ENCODE data around the gene BNC2.

Gene BNC2

DNA sequence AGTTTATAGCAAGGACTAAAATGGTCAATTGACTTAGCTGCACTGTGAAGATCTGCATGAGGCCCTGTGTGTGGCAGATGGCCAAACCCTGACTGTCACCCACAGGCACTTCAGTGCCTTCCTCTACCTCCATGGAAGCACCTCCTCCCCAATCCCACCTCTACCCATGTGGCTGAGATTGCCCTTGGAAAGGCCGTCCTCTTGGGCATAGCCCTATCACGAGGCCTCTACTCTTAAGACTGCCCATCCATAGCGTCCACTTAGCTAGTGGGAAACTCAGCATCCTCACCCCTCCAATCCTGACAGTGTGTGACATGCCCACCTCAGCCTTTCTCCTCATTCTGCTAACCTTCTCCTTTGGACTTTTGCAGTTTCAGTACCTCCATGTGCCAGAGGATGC is 510.2 kb downstream of the BNC2 start:
- TF ChIP-seq, protein P1, sequence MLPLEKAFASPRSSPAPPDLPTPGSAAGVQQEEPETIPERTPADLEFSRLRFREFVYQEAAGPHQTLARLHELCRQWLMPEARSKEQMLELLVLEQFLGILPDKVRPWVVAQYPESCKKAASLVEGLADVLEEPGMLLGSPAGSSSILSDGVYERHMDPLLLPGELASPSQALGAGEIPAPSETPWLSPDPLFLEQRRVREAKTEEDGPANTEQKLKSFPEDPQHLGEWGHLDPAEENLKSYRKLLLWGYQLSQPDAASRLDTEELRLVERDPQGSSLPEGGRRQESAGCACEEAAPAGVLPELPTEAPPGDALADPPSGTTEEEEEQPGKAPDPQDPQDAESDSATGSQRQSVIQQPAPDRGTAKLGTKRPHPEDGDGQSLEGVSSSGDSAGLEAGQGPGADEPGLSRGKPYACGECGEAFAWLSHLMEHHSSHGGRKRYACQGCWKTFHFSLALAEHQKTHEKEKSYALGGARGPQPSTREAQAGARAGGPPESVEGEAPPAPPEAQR (tag by site-specific recombination; IDR thresholded peaks at IDR 0.05): no peak
- TF ChIP-seq, protein P2, sequence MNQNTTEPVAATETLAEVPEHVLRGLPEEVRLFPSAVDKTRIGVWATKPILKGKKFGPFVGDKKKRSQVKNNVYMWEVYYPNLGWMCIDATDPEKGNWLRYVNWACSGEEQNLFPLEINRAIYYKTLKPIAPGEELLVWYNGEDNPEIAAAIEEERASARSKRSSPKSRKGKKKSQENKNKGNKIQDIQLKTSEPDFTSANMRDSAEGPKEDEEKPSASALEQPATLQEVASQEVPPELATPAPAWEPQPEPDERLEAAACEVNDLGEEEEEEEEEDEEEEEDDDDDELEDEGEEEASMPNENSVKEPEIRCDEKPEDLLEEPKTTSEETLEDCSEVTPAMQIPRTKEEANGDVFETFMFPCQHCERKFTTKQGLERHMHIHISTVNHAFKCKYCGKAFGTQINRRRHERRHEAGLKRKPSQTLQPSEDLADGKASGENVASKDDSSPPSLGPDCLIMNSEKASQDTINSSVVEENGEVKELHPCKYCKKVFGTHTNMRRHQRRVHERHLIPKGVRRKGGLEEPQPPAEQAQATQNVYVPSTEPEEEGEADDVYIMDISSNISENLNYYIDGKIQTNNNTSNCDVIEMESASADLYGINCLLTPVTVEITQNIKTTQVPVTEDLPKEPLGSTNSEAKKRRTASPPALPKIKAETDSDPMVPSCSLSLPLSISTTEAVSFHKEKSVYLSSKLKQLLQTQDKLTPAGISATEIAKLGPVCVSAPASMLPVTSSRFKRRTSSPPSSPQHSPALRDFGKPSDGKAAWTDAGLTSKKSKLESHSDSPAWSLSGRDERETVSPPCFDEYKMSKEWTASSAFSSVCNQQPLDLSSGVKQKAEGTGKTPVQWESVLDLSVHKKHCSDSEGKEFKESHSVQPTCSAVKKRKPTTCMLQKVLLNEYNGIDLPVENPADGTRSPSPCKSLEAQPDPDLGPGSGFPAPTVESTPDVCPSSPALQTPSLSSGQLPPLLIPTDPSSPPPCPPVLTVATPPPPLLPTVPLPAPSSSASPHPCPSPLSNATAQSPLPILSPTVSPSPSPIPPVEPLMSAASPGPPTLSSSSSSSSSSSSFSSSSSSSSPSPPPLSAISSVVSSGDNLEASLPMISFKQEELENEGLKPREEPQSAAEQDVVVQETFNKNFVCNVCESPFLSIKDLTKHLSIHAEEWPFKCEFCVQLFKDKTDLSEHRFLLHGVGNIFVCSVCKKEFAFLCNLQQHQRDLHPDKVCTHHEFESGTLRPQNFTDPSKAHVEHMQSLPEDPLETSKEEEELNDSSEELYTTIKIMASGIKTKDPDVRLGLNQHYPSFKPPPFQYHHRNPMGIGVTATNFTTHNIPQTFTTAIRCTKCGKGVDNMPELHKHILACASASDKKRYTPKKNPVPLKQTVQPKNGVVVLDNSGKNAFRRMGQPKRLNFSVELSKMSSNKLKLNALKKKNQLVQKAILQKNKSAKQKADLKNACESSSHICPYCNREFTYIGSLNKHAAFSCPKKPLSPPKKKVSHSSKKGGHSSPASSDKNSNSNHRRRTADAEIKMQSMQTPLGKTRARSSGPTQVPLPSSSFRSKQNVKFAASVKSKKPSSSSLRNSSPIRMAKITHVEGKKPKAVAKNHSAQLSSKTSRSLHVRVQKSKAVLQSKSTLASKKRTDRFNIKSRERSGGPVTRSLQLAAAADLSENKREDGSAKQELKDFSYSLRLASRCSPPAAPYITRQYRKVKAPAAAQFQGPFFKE (tag by site-specific recombination; IDR thresholded peaks at IDR 0.05; ENCODE audit: borderline replicate concordance): no peak
- TF ChIP-seq ZNF670 (tag by site-specific recombination; IDR thresholded peaks at IDR 0.05; ENCODE audit: low read depth) (no peak), ZNF677 (tag by site-specific recombination; IDR thresholded peaks at IDR 0.05) (no peak), SP2 (tag by site-specific recombination; IDR thresholded peaks at IDR 0.05) (no peak), ZNF184 (tag by site-specific recombination; IDR thresholded peaks at IDR 0.05) (no peak), ZNF654 (tag by site-specific recombination; IDR thresholded peaks at IDR 0.05; ENCODE audit: low read depth) (no peak), ZNF747 (tag by site-specific recombination; IDR thresholded peaks at IDR 0.05) (no peak), ZNF776 (tag by site-specific recombination; IDR thresholded peaks at IDR 0.05; ENCODE audit: borderline replicate concordance) (no peak), ZSCAN16 (tag by site-specific recombination; IDR thresholded peaks at IDR 0.05) (no peak), ZNF248 (tag by site-specific recombination; IDR thresholded peaks at IDR 0.05) (no peak)
- TF ChIP-seq, protein P3, sequence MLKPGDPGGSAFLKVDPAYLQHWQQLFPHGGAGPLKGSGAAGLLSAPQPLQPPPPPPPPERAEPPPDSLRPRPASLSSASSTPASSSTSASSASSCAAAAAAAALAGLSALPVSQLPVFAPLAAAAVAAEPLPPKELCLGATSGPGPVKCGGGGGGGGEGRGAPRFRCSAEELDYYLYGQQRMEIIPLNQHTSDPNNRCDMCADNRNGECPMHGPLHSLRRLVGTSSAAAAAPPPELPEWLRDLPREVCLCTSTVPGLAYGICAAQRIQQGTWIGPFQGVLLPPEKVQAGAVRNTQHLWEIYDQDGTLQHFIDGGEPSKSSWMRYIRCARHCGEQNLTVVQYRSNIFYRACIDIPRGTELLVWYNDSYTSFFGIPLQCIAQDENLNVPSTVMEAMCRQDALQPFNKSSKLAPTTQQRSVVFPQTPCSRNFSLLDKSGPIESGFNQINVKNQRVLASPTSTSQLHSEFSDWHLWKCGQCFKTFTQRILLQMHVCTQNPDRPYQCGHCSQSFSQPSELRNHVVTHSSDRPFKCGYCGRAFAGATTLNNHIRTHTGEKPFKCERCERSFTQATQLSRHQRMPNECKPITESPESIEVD (tag by site-specific recombination; IDR thresholded peaks at IDR 0.05): no peak
- TF ChIP-seq, protein P4, sequence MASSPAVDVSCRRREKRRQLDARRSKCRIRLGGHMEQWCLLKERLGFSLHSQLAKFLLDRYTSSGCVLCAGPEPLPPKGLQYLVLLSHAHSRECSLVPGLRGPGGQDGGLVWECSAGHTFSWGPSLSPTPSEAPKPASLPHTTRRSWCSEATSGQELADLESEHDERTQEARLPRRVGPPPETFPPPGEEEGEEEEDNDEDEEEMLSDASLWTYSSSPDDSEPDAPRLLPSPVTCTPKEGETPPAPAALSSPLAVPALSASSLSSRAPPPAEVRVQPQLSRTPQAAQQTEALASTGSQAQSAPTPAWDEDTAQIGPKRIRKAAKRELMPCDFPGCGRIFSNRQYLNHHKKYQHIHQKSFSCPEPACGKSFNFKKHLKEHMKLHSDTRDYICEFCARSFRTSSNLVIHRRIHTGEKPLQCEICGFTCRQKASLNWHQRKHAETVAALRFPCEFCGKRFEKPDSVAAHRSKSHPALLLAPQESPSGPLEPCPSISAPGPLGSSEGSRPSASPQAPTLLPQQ (tag by site-specific recombination; IDR thresholded peaks at IDR 0.05): no peak
- TF ChIP-seq, protein P5, sequence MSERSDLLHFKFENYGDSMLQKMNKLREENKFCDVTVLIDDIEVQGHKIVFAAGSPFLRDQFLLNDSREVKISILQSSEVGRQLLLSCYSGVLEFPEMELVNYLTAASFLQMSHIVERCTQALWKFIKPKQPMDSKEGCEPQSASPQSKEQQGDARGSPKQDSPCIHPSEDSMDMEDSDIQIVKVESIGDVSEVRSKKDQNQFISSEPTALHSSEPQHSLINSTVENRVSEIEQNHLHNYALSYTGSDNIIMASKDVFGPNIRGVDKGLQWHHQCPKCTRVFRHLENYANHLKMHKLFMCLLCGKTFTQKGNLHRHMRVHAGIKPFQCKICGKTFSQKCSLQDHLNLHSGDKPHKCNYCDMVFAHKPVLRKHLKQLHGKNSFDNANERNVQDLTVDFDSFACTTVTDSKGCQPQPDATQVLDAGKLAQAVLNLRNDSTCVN (tag by site-specific recombination; optimal IDR thresholded peaks at IDR 0.05): no peak
- TF ChIP-seq, protein P6, sequence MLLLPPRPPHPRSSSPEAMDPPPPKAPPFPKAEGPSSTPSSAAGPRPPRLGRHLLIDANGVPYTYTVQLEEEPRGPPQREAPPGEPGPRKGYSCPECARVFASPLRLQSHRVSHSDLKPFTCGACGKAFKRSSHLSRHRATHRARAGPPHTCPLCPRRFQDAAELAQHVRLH (tag by site-specific recombination; IDR thresholded peaks at IDR 0.05): no peak
- TF ChIP-seq, protein P7, sequence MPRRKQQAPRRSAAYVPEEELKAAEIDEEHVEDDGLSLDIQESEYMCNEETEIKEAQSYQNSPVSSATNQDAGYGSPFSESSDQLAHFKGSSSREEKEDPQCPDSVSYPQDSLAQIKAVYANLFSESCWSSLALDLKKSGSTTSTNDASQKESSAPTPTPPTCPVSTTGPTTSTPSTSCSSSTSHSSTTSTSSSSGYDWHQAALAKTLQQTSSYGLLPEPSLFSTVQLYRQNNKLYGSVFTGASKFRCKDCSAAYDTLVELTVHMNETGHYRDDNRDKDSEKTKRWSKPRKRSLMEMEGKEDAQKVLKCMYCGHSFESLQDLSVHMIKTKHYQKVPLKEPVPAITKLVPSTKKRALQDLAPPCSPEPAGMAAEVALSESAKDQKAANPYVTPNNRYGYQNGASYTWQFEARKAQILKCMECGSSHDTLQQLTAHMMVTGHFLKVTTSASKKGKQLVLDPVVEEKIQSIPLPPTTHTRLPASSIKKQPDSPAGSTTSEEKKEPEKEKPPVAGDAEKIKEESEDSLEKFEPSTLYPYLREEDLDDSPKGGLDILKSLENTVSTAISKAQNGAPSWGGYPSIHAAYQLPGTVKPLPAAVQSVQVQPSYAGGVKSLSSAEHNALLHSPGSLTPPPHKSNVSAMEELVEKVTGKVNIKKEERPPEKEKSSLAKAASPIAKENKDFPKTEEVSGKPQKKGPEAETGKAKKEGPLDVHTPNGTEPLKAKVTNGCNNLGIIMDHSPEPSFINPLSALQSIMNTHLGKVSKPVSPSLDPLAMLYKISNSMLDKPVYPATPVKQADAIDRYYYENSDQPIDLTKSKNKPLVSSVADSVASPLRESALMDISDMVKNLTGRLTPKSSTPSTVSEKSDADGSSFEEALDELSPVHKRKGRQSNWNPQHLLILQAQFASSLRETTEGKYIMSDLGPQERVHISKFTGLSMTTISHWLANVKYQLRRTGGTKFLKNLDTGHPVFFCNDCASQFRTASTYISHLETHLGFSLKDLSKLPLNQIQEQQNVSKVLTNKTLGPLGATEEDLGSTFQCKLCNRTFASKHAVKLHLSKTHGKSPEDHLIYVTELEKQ (tag by site-specific recombination; IDR thresholded peaks at IDR 0.05; ENCODE audit: borderline replicate concordance): no peak
- CTCF ChIA-PET: no interaction called here
- Histone ChIP-seq H3K9me3 (ENCODE audit: control insufficient read depth, insufficient read depth, low read depth, low read length) (no peaks in the 10 kb centered on the region), H3K27ac (ENCODE audit: extremely low read depth, low read depth, low read length) (no peak overlapping the region), H3K4me3 (ENCODE audit: low read depth, low read length) (no peak overlapping the region), H3K4me1 (ENCODE audit: control insufficient read depth, insufficient read depth, low read length) (no peaks in the 10 kb centered on the region), H3K36me3 (ENCODE audit: control insufficient read depth in 2 of 2, insufficient read depth in 1 of 2, low read length in 2 of 2) (no peaks in the 10 kb centered on the region)
- POLR2A ChIA-PET: no interaction called here

Data from HEK293 (cell line).